Stimulated activated CD4-positive, alpha-beta T cell treated with anti-CD3 and anti-CD28 coated beads, Interleukin-12 subunit alpha, Interleukin-12 subunit beta, amount 100 ng/mL, for 48 hours (primary cell): ENCODE results near the gene AARS1.
"Not testable (repeated sequence)": the region's sequence is repeated elsewhere in the genome, so short reads cannot be mapped to it uniquely, and the experiment has no call there.

ENCODE experiments used
- DNase-seq, 3 donors: peaks; one replicate each; pipeline ENCODE4 v3.0.0-alpha.2; 2020; ENCODE audit warnings: low read depth in 2 of 3, low spot score in 1 of 3

AARS1 gene

GRCh38 chr16:70276392-70276791, 12.9 kb downstream of the AARS1 start:
- DNase-seq, result no peak

GRCh38 chr16:70271696-70272095, 17.6 kb downstream of the AARS1 start:
- no peak for DNase-seq

GRCh38 chr16:70270176-70270575, 19.1 kb downstream of the AARS1 start:
- DNase-seq, result no peak

- DNase-seq, result no peak
These were observed 19.8 kb downstream of the AARS1 start for GRCh38 chr16:70269471-70269870.

- DNase-seq, result not testable (repeated sequence)
These were observed 21.4 kb downstream of the AARS1 start for GRCh38 chr16:70267922-70268321.

GRCh38 chr16:70267516-70267915, 21.8 kb downstream of the AARS1 start:
- no peak for DNase-seq

GRCh38 chr16:70259903-70260302, 29.4 kb downstream of the AARS1 start:
- DNase-seq, result not testable (repeated sequence)

GRCh38 chr16:70258946-70259345, 30.4 kb downstream of the AARS1 start:
- DNase-seq, result no peak

GRCh38 chr16:70258065-70258464, 31.2 kb downstream of the AARS1 start:
- no peak for DNase-seq

- DNase-seq, result no peak
These were observed 31.9 kb downstream of the AARS1 start for GRCh38 chr16:70257391-70257790.

- DNase-seq, result no peak
These were observed 33.7 kb downstream of the AARS1 start for GRCh38 chr16:70255574-70255973.

- DNase-seq, result no peak
These were observed 34.4 kb downstream of the AARS1 start for GRCh38 chr16:70254965-70255286.

- no peak for DNase-seq
These were observed 34.9 kb downstream of the AARS1 start for GRCh38 chr16:70254180-70254964.

GRCh38 chr16:70253291-70254106, 35.8 kb downstream of the AARS1 start:
- peak in 2 of 3 donors; percentile 9 to 40 for DNase-seq

- peak in 1 of 3 donors; percentile 11 for DNase-seq
These were observed 36.8 kb downstream of the AARS1 start for GRCh38 chr16:70252355-70252988.

GRCh38 chr16:70251629-70252354, 37.5 kb downstream of the AARS1 start, which contains the start of gene EXOSC6:
TSS of gene EXOSC6 (minus strand) at chr16:70251940. CDS start at chr16:70251900, 40 bp downstream.
- peak; percentile 87 to 88 (median 88) for DNase-seq

GRCh38 chr16:70250748-70251628, 38.3 kb downstream of the AARS1 start:
- DNase-seq, result peak in 2 of 3 donors; percentile 4 to 33

- not testable (repeated sequence) for DNase-seq
These were observed 39.6 kb downstream of the AARS1 start for GRCh38 chr16:70249697-70250096.

GRCh38 chr16:70238773-70239172, 50.5 kb downstream of the AARS1 start:
- DNase-seq, result not testable (repeated sequence)

- not testable (repeated sequence) for DNase-seq
These were observed 57.5 kb downstream of the AARS1 start for GRCh38 chr16:70231831-70232230.
